A549 (cell line): ENCODE measurements around the gene CHST2. TPM values are rescaled to one million over a fixed set of nuclear protein-coding genes. Genes with fewer than 3 reads are reported as not detected.
A peak's percentile ranks its signal among the peaks of the same experiment; 100 is the strongest.

Experiments used
- ATAC-seq, 2 experiments: fragments of 200-7000 bp in 1 of 2; fragments of >200 bp in 1 of 2; cut with Nextera tagmentation in 1 of 2; cut with Tn5 transposase in 1 of 2; 3 replicates each; pipeline versions ENCODE4 v1.8.0 to v1.9.1; 2018 to 2020; ENCODE audit warnings: mild to moderate bottlenecking in 1 of 2, moderate library complexity in 1 of 2
- CTCF ChIA-PET: fragments of 300-600 bp; sonication (Branson Sonifier 250); formaldehyde crosslinking; extraction: SDS; loops from one replicate; lab custom pipeline; 2021; ENCODE audit warnings: antibody characterized with exemption, inconsistent platforms; lab: Yijun Ruan, JAX
- POLR2A ChIA-PET: fragments of 350-600 bp; formaldehyde crosslinking; extraction: SDS; loops from one replicate; lab custom pipeline; 2021; ENCODE audit warnings: antibody characterized with exemption, inconsistent platforms; lab: Yijun Ruan, JAX
- DNase-seq, 2 experiments: peaks; one replicate each; pipeline versions ENCODE4 v3.0.0 to v3.0.0-alpha.2; 2011 to 2016; ENCODE audit warnings: low read depth in 1 of 2, low spot score in 1 of 2
- FAIRE-seq: peaks from 2 replicates; lab custom pipeline; 2011; peaks lifted over from hg19 to GRCh38; lab: Jason Lieb, UNC
- H3K27ac ChIP-seq, 2 experiments: fragments of >200 bp; sonication (Bioruptor Twin); formaldehyde crosslinking; 3 replicates each; pipeline ENCODE4 v1.5.1; 2016 to 2017
- H3K4me1 ChIP-seq: fragments of >200 bp; sonication (Bioruptor Twin); formaldehyde crosslinking; 3 replicates; pipeline ENCODE4 v1.6.1; 2016
- H3K4me2 ChIP-seq: fragments of >200 bp; sonication (Bioruptor Twin); formaldehyde crosslinking; 3 replicates; pipeline ENCODE4 v1.6.1; 2016
- H3K4me3 ChIP-seq: fragments of >200 bp; sonication (Bioruptor Twin); formaldehyde crosslinking; 3 replicates; pipeline ENCODE4 v1.5.1; 2016
- H3K9me3 ChIP-seq: fragments of >200 bp; sonication (Bioruptor Twin); formaldehyde crosslinking; 3 replicates; pipeline ENCODE4 v1.6.1; 2016
- CBX2 ChIP-seq: fragments of 200-600 bp; sonication (generic); IDR thresholded peaks from 2 replicates; pipeline ENCODE4 v1.6.1; 2016; ENCODE audit warnings: low read depth, mild to moderate bottlenecking, borderline replicate concordance
- CBX8 ChIP-seq: fragments of 200-600 bp; sonication (generic); IDR thresholded peaks from 2 replicates; pipeline ENCODE4 v1.6.1; 2016
- CTCF ChIP-seq: fragments of >200 bp; sonication (Bioruptor Twin); formaldehyde crosslinking; IDR thresholded peaks from 3 replicates; pipeline ENCODE4 v1.5.1; 2016
- E2F6 ChIP-seq: IDR thresholded peaks from 2 replicates; pipeline ENCODE4 v1.6.1; 2012; ENCODE audit warnings: low read depth, borderline replicate concordance
- EHF ChIP-seq: fragments of 250-450 bp; sonication (Bioruptor Pico); IDR thresholded peaks from 2 replicates; pipeline ENCODE4 v1.5.0; 2020; ENCODE audit warnings: mild to moderate bottlenecking
- EP300 ChIP-seq, 2 experiments: fragments of >200 bp; sonication (Bioruptor Twin); formaldehyde crosslinking; IDR thresholded peaks; 2 replicates in 1 of 2; 3 replicates in 1 of 2; pipeline ENCODE4 v1.6.1; 2016 to 2017
- FOXS1 ChIP-seq: fragments of 250-450 bp; sonication (Bioruptor Pico); IDR thresholded peaks from 2 replicates; pipeline ENCODE4 v1.5.0; 2020; ENCODE audit warnings: mild to moderate bottlenecking, moderate library complexity
- GATA3 ChIP-seq: IDR thresholded peaks from 2 replicates; pipeline ENCODE4 v1.6.1; 2012; ENCODE audit warnings: borderline replicate concordance
- HOXB5 ChIP-seq: fragments of 250-450 bp; sonication (Bioruptor Pico); IDR thresholded peaks from 2 replicates; pipeline ENCODE4 v1.5.0; 2020; ENCODE audit warnings: mild to moderate bottlenecking, moderate library complexity
- JUN ChIP-seq, 2 experiments: fragments of >200 bp; sonication (Bioruptor Twin); formaldehyde crosslinking; IDR thresholded peaks; 2 replicates in 1 of 2; 3 replicates in 1 of 2; pipeline ENCODE4 v1.6.1; 2016 to 2017
- KDM1A ChIP-seq: fragments of 200-600 bp; sonication (generic); IDR thresholded peaks from 2 replicates; pipeline ENCODE4 v1.6.1; 2016; ENCODE audit warnings: low read depth, mild to moderate bottlenecking
- MYC ChIP-seq: IDR thresholded peaks from 2 replicates; pipeline ENCODE4 v1.6.1; 2012; ENCODE audit warnings: mild to moderate bottlenecking, inconsistent platforms, low read length, improper control_type of control experiment, borderline replicate concordance
- NFE2L2 ChIP-seq: fragments of 150-350 bp; conservative IDR thresholded peaks from 2 replicates; pipeline ENCODE4 v1.6.1; 2014; ENCODE audit warnings: low read length
- NR3C1 ChIP-seq: fragments of >200 bp; sonication (Bioruptor Twin); formaldehyde crosslinking; IDR thresholded peaks from 3 replicates; pipeline ENCODE4 v1.6.1; 2017
- RAD21 ChIP-seq, 2 experiments: fragments of >200 bp in 1 of 2; sonication (Bioruptor Twin) in 1 of 2; formaldehyde crosslinking in 1 of 2; IDR thresholded peaks in 1 of 2; conservative IDR thresholded peaks in 1 of 2; 2 replicates in 1 of 2; 3 replicates in 1 of 2; pipeline ENCODE4 v1.6.1; 2012 to 2018; ENCODE audit warnings: inconsistent platforms in 1 of 2
- RFX5 ChIP-seq: fragments of 450-650 bp; IDR thresholded peaks from 2 replicates; pipeline ENCODE4 v1.7.1; 2014; ENCODE audit warnings: antibody characterized with exemption, mild to moderate bottlenecking, moderate library complexity
- SMC3 ChIP-seq: fragments of >200 bp; sonication (Bioruptor Twin); formaldehyde crosslinking; IDR thresholded peaks from 3 replicates; pipeline ENCODE4 v1.6.1; 2018; ENCODE audit warnings: inconsistent platforms
- TP53 ChIP-seq: fragments of 250-450 bp; sonication (Bioruptor Pico); IDR thresholded peaks from 2 replicates; pipeline ENCODE4 v1.5.0; 2021; ENCODE audit warnings: mild to moderate bottlenecking, moderate library complexity
- USF2 ChIP-seq: fragments of 450-650 bp; IDR thresholded peaks from 2 replicates; pipeline ENCODE4 v1.6.1; 2014; ENCODE audit warnings: antibody characterized with exemption
- ZSCAN20 ChIP-seq: fragments of 250-450 bp; sonication (Bioruptor Pico); IDR thresholded peaks from 2 replicates; pipeline ENCODE4 v1.8.0; 2022; ENCODE audit warnings: mild to moderate bottlenecking, moderate library complexity
- WGBS: methylation state at CpG from one replicate; pipeline ENCODE4 v1.1.6; 2017; ENCODE audit errors: missing lambda C conversion rate; 5-methylcytosine and 5-hydroxymethylcytosine counted together
- polyA plus RNA-seq, 4 experiments: library from polyadenylated mRNA; depleted of rRNA in 3 of 4; stranded (reverse); fragments of >200 nt; fragmentation: RNase III in 1 of 4; extraction: RNeasy Plus Mini Kit Qiagen cat#74134 plus additional on column Dnase treatment in 1 of 4; gene quantifications; 2 replicates in 3 of 4; 3 replicates in 1 of 4; pipeline ENCODE4 v1.2.3, GENCODE V29; 2011 to 2017
- TF ChIP-seq, protein P1 (sequence below): fragments of 150-350 bp; IDR thresholded peaks from 2 replicates; pipeline ENCODE4 v1.6.1; 2014; ENCODE audit warnings: low read depth, mild to moderate bottlenecking, low read length
- TF ChIP-seq, protein P2 (sequence below): fragments of 250-450 bp; sonication (Bioruptor Pico); IDR thresholded peaks from 2 replicates; pipeline ENCODE4 v1.5.0; 2021; ENCODE audit warnings: mild to moderate bottlenecking, moderate library complexity, borderline replicate concordance
- TF ChIP-seq, protein P3 (sequence below): IDR thresholded peaks from 2 replicates; pipeline ENCODE4 v1.6.1; 2012
- TF ChIP-seq, protein P4 (sequence below): IDR thresholded peaks from 2 replicates; pipeline ENCODE4 v1.6.1; 2012

The CHST2 gene
- polyA plus RNA-seq, 2 of the 4 experiments (the other 2 are of a cell fraction): 0.04 to 0.26 TPM

- ChIA-PET POLR2A (no interaction called here), CTCF (interaction anchor here (0.6 to 2.1 kb wide), 3 partner anchors 10 to 23 kb away, joined by 3 to 5 read pairs (median 3); no protein-coding TSS in a partner anchor)
- TF ChIP-seq ZSCAN20 (CRISPR knock-in tag): no peak
- TF ChIP-seq CBX8: no peak
- TF ChIP-seq EP300 (IDR thresholded peaks at IDR 0.05): no peak
- no peak for TF ChIP-seq NFE2L2
- no peak for TF ChIP-seq CBX2
- TF ChIP-seq, protein P1, sequence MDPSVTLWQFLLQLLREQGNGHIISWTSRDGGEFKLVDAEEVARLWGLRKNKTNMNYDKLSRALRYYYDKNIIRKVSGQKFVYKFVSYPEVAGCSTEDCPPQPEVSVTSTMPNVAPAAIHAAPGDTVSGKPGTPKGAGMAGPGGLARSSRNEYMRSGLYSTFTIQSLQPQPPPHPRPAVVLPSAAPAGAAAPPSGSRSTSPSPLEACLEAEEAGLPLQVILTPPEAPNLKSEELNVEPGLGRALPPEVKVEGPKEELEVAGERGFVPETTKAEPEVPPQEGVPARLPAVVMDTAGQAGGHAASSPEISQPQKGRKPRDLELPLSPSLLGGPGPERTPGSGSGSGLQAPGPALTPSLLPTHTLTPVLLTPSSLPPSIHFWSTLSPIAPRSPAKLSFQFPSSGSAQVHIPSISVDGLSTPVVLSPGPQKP: no peak
- TF ChIP-seq, protein P2, sequence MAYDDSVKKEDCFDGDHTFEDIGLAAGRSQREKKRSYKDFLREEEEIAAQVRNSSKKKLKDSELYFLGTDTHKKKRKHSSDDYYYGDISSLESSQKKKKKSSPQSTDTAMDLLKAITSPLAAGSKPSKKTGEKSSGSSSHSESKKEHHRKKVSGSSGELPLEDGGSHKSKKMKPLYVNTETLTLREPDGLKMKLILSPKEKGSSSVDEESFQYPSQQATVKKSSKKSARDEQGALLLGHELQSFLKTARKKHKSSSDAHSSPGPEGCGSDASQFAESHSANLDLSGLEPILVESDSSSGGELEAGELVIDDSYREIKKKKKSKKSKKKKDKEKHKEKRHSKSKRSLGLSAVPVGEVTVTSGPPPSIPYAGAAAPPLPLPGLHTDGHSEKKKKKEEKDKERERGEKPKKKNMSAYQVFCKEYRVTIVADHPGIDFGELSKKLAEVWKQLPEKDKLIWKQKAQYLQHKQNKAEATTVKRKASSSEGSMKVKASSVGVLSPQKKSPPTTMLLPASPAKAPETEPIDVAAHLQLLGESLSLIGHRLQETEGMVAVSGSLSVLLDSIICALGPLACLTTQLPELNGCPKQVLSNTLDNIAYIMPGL: no peak
- TF ChIP-seq TP53: no peak
- no peak for TF ChIP-seq GATA3
- no peak for TF ChIP-seq USF2
- TF ChIP-seq, protein P3, sequence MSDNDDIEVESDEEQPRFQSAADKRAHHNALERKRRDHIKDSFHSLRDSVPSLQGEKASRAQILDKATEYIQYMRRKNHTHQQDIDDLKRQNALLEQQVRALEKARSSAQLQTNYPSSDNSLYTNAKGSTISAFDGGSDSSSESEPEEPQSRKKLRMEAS: no peak
- no peak for TF ChIP-seq MYC
- TF ChIP-seq EHF (CRISPR knock-in tag): no peak
- no peak for TF ChIP-seq RFX5
- TF ChIP-seq E2F6: no peak
- no peak for TF ChIP-seq HOXB5 (CRISPR knock-in tag)
- no peak for TF ChIP-seq FOXS1 (CRISPR knock-in tag)
- no peak for TF ChIP-seq NR3C1
- TF ChIP-seq, protein P4, sequence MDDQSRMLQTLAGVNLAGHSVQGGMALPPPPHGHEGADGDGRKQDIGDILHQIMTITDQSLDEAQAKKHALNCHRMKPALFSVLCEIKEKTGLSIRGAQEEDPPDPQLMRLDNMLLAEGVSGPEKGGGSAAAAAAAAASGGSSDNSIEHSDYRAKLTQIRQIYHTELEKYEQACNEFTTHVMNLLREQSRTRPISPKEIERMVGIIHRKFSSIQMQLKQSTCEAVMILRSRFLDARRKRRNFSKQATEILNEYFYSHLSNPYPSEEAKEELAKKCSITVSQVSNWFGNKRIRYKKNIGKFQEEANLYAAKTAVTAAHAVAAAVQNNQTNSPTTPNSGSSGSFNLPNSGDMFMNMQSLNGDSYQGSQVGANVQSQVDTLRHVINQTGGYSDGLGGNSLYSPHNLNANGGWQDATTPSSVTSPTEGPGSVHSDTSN: no peak
- no peak for TF ChIP-seq KDM1A
- peak overlapping the region; percentile 99 for H3K4me2 ChIP-seq
- no peaks in the 10 kb centered on the region for H3K9me3 ChIP-seq
- peak overlapping the region; percentile 70 for H3K4me3 ChIP-seq
- ATAC-seq: peak; percentile 1 to 10; a peak in 3 of 6 replicates
- H3K27ac ChIP-seq: peak overlapping the region in 1 of 2 experiments; percentile 10; a peak in 2 of 6 replicates
- H3K4me1 ChIP-seq: peaks cover 9% of the 10 kb centered on the region; the same call in 2 of the 3 replicates
- WGBS: 13% methylated on average over 33 of the region's 60 CpGs
- no peak for FAIRE-seq
- DNase-seq: peak; percentile 13 to 15
These were observed 1.2 kb downstream of the CHST2 start for GRCh38 chr3:143120716-143121240.

DNA sequence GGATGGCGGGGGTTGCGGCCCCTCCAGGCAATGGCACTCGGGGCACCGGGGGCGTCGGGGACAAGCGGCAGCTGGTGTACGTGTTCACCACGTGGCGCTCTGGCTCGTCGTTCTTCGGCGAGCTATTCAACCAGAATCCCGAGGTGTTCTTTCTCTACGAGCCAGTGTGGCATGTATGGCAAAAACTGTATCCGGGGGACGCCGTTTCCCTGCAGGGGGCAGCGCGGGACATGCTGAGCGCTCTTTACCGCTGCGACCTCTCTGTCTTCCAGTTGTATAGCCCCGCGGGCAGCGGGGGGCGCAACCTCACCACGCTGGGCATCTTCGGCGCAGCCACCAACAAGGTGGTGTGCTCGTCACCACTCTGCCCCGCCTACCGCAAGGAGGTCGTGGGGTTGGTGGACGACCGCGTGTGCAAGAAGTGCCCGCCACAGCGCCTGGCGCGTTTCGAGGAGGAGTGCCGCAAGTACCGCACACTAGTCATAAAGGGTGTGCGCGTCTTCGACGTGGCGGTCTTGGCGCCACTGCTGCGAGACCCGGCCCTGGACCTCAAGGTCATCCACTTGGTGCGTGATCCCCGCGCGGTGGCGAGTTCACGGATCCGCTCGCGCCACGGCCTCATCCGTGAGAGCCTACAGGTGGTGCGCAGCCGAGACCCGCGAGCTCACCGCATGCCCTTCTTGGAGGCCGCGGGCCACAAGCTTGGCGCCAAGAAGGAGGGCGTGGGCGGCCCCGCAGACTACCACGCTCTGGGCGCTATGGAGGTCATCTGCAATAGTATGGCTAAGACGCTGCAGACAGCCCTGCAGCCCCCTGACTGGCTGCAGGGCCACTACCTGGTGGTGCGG lies 1.9 kb downstream of the CHST2 start:
- TF ChIP-seq SMC3 (peak; percentile 16; the same call in 1 of the 3 replicates), JUN (IDR thresholded peaks at IDR 0.05) (no peak), RAD21 (conservative IDR thresholded peaks at IDR 0.05 in 1 of 2, IDR thresholded peaks at IDR 0.05 in 1 of 2) (peak; percentile 48 to 62), FOXS1 (CRISPR knock-in tag) (no peak), CTCF (peak; percentile 25; the same call in 2 of the 3 replicates)
- no peak for FAIRE-seq
- peak overlapping the region; percentile 99 for H3K4me2 ChIP-seq
- peaks cover 9% of the 10 kb centered on the region; the same call in 2 of the 3 replicates for H3K4me1 ChIP-seq
- DNase-seq: peak; percentile 9 to 50
- peak in 1 of 2 experiments; percentile 28; a peak in 3 of 6 replicates for ATAC-seq
- CTCF ChIA-PET: interaction anchor here (0.6 to 2.1 kb wide), 3 partner anchors 11 to 24 kb away, joined by 3 to 5 read pairs (median 3); no protein-coding TSS in a partner anchor
- 85% methylated on average over 50 of the region's 79 CpGs for WGBS
- H3K4me3 ChIP-seq: peak overlapping the region; percentile 70
- no peak overlapping the region for H3K27ac ChIP-seq
- POLR2A ChIA-PET: no interaction called here
- H3K9me3 ChIP-seq: no peaks in the 10 kb centered on the region
